ENCODE data around the gene TBX10. TPM values are rescaled to one million over a fixed set of nuclear protein-coding genes. Genes with fewer than 3 reads are reported as not detected.

TBX10 gene
- total RNA-seq, 1 donor from 2014 or later: not detected

- DNase-seq (ENCODE audit: low spot score): no peak
Observed at GRCh38 chr11:67617243-67617953, 22.2 kb downstream of the TBX10 start.

- DNase-seq (ENCODE audit: low spot score): no peak
Observed at GRCh38 chr11:67616431-67617242, 22.9 kb downstream of the TBX10 start.

GRCh38 chr11:67615728-67616430 is 23.7 kb downstream of the TBX10 start:
- no peak for DNase-seq (ENCODE audit: low spot score)

- DNase-seq (ENCODE audit: low spot score): no peak
Observed at GRCh38 chr11:67614730-67615714, 24.5 kb downstream of the TBX10 start.

GRCh38 chr11:67613960-67614715 is 25.4 kb downstream of the TBX10 start:
- DNase-seq (ENCODE audit: low spot score): peak; percentile 52

- no peak for DNase-seq (ENCODE audit: low spot score)
Observed at GRCh38 chr11:67613313-67613959, 26.1 kb downstream of the TBX10 start.

GRCh38 chr11:67612751-67613150 is 26.8 kb downstream of the TBX10 start:
- no peak for DNase-seq (ENCODE audit: low spot score)

GRCh38 chr11:67611704-67612587 is 27.6 kb downstream of the TBX10 start:
- no peak for DNase-seq (ENCODE audit: low spot score)

GRCh38 chr11:67611165-67611564 is 28.4 kb downstream of the TBX10 start:
- DNase-seq (ENCODE audit: low spot score): no peak

- no peak for DNase-seq (ENCODE audit: low spot score)
Observed at GRCh38 chr11:67610302-67610868, 29.2 kb downstream of the TBX10 start.

- no peak for DNase-seq (ENCODE audit: low spot score)
Observed at GRCh38 chr11:67609316-67609715, 30.2 kb downstream of the TBX10 start.

GRCh38 chr11:67608486-67608885 is 31.1 kb downstream of the TBX10 start:
- no peak for DNase-seq (ENCODE audit: low spot score)

- no peak for DNase-seq (ENCODE audit: low spot score)
Observed at GRCh38 chr11:67607507-67607906, 32.1 kb downstream of the TBX10 start.

GRCh38 chr11:67606492-67607295 is 32.9 kb downstream of the TBX10 start, which contains the start of gene NDUFV1:
Gene NDUFV1, plus strand, starts transcription at chr11:67606936. Its CDS starts 69 bp downstream, at chr11:67607005.
- peak; percentile 97 for DNase-seq (ENCODE audit: low spot score)

GRCh38 chr11:67606093-67606491 is 33.5 kb downstream of the TBX10 start:
- DNase-seq (ENCODE audit: low spot score): peak; percentile 59

- DNase-seq (ENCODE audit: low spot score): peak; percentile 87
Observed at GRCh38 chr11:67605231-67606011, 34.1 kb downstream of the TBX10 start.

GRCh38 chr11:67604815-67605214 is 34.7 kb downstream of the TBX10 start:
- peak; percentile 63 for DNase-seq (ENCODE audit: low spot score)

Data from umbilical cord (tissue), 2 donors.